Peyer's patch (tissue), 4 donors: ENCODE results near the gene MYCN.

Experiments
- CTCF ChIP-seq, 6 experiments: fragments of 450-650 bp in 4 of 6; fragments of 200-600 bp in 2 of 6; sonication (generic) in 1 of 6; IDR thresholded peaks; one replicate each; pipeline ENCODE4 v1.5.1; 2017 to 2019; ENCODE audit warnings: antibody characterized with exemption in 6 of 6, mild to moderate bottlenecking in 3 of 6, moderate library complexity in 1 of 6
- POLR2A ChIP-seq, 2 donors: fragments of 450-650 bp; IDR thresholded peaks; one replicate each; pipeline ENCODE4 v1.5.1; 2017; ENCODE audit warnings: antibody characterized with exemption in 2 of 2, mild to moderate bottlenecking in 2 of 2, moderate library complexity in 2 of 2

- no peak for TF ChIP-seq CTCF (IDR thresholded peaks at IDR 0.05)
- no peak for TF ChIP-seq POLR2A (IDR thresholded peaks at IDR 0.05)
These were observed 4.7 kb upstream of the MYCN start for GRCh38 chr2:15935675-15936074.
